ENCODE data around the gene NUAK1.

DNA sequence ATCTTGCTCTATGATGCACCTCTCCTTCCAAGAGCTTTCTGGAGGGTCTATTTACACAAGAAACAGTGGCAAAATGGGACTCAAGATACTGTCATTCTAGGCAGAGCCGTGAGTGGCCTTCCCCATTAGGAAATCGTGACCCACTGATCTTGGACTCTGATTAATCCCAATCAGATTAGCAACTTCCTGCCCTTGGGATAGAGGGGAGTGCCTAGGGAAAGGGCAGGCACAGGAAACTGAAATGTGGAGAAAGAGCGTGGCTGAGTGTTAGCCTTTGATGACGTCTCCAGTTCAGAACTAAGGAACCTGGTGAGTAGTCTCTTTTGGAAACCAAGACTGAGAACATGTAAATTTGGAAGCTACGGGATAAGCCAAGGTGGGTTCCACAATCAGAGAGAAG, 76.1 kb downstream of the NUAK1 start:
- TF ChIP-seq, protein P1, sequence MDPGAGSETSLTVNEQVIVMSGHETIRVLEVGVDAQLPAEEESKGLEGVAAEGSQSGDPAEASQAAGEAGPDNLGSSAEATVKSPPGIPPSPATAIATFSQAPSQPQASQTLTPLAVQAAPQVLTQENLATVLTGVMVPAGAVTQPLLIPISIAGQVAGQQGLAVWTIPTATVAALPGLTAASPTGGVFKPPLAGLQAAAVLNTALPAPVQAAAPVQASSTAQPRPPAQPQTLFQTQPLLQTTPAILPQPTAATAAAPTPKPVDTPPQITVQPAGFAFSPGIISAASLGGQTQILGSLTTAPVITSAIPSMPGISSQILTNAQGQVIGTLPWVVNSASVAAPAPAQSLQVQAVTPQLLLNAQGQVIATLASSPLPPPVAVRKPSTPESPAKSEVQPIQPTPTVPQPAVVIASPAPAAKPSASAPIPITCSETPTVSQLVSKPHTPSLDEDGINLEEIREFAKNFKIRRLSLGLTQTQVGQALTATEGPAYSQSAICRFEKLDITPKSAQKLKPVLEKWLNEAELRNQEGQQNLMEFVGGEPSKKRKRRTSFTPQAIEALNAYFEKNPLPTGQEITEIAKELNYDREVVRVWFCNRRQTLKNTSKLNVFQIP (CRISPR knock-in tag; IDR thresholded peaks at IDR 0.05; ENCODE audit: borderline replicate concordance, low read depth), result no peak
- TF ChIP-seq, protein P2, sequence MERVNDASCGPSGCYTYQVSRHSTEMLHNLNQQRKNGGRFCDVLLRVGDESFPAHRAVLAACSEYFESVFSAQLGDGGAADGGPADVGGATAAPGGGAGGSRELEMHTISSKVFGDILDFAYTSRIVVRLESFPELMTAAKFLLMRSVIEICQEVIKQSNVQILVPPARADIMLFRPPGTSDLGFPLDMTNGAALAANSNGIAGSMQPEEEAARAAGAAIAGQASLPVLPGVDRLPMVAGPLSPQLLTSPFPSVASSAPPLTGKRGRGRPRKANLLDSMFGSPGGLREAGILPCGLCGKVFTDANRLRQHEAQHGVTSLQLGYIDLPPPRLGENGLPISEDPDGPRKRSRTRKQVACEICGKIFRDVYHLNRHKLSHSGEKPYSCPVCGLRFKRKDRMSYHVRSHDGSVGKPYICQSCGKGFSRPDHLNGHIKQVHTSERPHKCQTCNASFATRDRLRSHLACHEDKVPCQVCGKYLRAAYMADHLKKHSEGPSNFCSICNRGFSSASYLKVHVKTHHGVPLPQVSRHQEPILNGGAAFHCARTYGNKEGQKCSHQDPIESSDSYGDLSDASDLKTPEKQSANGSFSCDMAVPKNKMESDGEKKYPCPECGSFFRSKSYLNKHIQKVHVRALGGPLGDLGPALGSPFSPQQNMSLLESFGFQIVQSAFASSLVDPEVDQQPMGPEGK (CRISPR knock-in tag; IDR thresholded peaks at IDR 0.05; ENCODE audit: borderline replicate concordance), result no peak
- TF ChIP-seq, protein P3, sequence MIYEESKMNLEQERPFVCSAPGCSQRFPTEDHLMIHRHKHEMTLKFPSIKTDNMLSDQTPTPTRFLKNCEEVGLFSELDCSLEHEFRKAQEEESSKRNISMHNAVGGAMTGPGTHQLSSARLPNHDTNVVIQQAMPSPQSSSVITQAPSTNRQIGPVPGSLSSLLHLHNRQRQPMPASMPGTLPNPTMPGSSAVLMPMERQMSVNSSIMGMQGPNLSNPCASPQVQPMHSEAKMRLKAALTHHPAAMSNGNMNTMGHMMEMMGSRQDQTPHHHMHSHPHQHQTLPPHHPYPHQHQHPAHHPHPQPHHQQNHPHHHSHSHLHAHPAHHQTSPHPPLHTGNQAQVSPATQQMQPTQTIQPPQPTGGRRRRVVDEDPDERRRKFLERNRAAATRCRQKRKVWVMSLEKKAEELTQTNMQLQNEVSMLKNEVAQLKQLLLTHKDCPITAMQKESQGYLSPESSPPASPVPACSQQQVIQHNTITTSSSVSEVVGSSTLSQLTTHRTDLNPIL (CRISPR knock-in tag; IDR thresholded peaks at IDR 0.05; ENCODE audit: low read depth), result no peak
- no peak for TF ChIP-seq BACH2 (CRISPR knock-in tag; IDR thresholded peaks at IDR 0.05; ENCODE audit: borderline replicate concordance)
- TF ChIP-seq SNAI2 (CRISPR knock-in tag; IDR thresholded peaks at IDR 0.05), result no peak
- TF ChIP-seq, protein P4, sequence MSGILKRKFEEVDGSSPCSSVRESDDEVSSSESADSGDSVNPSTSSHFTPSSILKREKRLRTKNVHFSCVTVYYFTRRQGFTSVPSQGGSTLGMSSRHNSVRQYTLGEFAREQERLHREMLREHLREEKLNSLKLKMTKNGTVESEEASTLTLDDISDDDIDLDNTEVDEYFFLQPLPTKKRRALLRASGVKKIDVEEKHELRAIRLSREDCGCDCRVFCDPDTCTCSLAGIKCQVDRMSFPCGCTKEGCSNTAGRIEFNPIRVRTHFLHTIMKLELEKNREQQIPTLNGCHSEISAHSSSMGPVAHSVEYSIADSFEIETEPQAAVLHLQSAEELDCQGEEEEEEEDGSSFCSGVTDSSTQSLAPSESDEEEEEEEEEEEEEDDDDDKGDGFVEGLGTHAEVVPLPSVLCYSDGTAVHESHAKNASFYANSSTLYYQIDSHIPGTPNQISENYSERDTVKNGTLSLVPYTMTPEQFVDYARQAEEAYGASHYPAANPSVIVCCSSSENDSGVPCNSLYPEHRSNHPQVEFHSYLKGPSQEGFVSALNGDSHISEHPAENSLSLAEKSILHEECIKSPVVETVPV (CRISPR knock-in tag; IDR thresholded peaks at IDR 0.05), result no peak
- no peak for TF ChIP-seq ARNTL (CRISPR knock-in tag; IDR thresholded peaks at IDR 0.05; ENCODE audit: borderline replicate concordance, low read depth)
- TF ChIP-seq TOX (CRISPR knock-in tag; IDR thresholded peaks at IDR 0.05; ENCODE audit: borderline replicate concordance), result no peak
- TF ChIP-seq ZC3H10 (CRISPR knock-in tag; IDR thresholded peaks at IDR 0.05), result no peak
- no peak for TF ChIP-seq RARB (CRISPR knock-in tag; IDR thresholded peaks at IDR 0.05)
- TF ChIP-seq CSDC2 (CRISPR knock-in tag; IDR thresholded peaks at IDR 0.05), result no peak

All from SK-N-SH treated with all-trans-retinoic acid at 6 μM for 48 hours (cell line).